Retina (tissue), 1 donor: Measurements from ENCODE around the gene TFEB.

Experiments used
- DNase-seq: peaks from one replicate; pipeline ENCODE4 v3.0.0-alpha.2; 2016

Gene TFEB

GRCh38 chr6:41736800-41737555 is 1.6 kb upstream of the TFEB start:
- no peak for DNase-seq

- no peak for DNase-seq
Measured at GRCh38 chr6:41736186-41736733, 852 bp upstream of the TFEB start.

- DNase-seq = peak; percentile 56
Measured at GRCh38 chr6:41734666-41735426, 562 bp downstream of the TFEB start.

GRCh38 chr6:41733707-41734665 is 1.4 kb downstream of the TFEB start:
- DNase-seq = peak; percentile 82

- no peak for DNase-seq
Measured at GRCh38 chr6:41733360-41733706, 2.1 kb downstream of the TFEB start.

- DNase-seq = peak; percentile 11
Measured at GRCh38 chr6:41732591-41733359, 2.6 kb downstream of the TFEB start.

- DNase-seq = no peak
Measured at GRCh38 chr6:41732149-41732548, 3.3 kb downstream of the TFEB start.

- DNase-seq = no peak
Measured at GRCh38 chr6:41731561-41732086, 3.8 kb downstream of the TFEB start.

GRCh38 chr6:41730531-41731436 is 4.6 kb downstream of the TFEB start:
- no peak for DNase-seq

- no peak for DNase-seq
Measured at GRCh38 chr6:41729624-41730023, 5.8 kb downstream of the TFEB start.

GRCh38 chr6:41728954-41729353 is 6.5 kb downstream of the TFEB start:
- no peak for DNase-seq

GRCh38 chr6:41728073-41728936 is 7.1 kb downstream of the TFEB start:
- no peak for DNase-seq

GRCh38 chr6:41727705-41728072 is 7.7 kb downstream of the TFEB start:
- no peak for DNase-seq

GRCh38 chr6:41726876-41727275 is 8.5 kb downstream of the TFEB start:
- no peak for DNase-seq

- no peak for DNase-seq
Measured at GRCh38 chr6:41724586-41725501, 10.6 kb downstream of the TFEB start.

- no peak for DNase-seq
Measured at GRCh38 chr6:41724228-41724580, 11.2 kb downstream of the TFEB start.

GRCh38 chr6:41723530-41724227 is 11.7 kb downstream of the TFEB start:
- no peak for DNase-seq

- no peak for DNase-seq
Measured at GRCh38 chr6:41722969-41723529, 12.4 kb downstream of the TFEB start.
